Smooth muscle cell (in vitro differentiated cells): Measurements from ENCODE around the gene RYK. TPM values are rescaled to one million over a fixed set of nuclear protein-coding genes. Genes with fewer than 3 reads are reported as not detected.

Experiments
- DNase-seq: peaks from one replicate; lab custom pipeline; 2025; ENCODE audit not compliant: unreplicated experiment; lab: John Stamatoyannopoulos, UW
- H2AFZ ChIP-seq: fragments of 200-600 bp; sonication (generic); 2 replicates; pipeline ENCODE4 v1.6.0; 2016; ENCODE audit warnings: antibody characterized with exemption, low read depth, mild to moderate bottlenecking
- H3F3A ChIP-seq: fragments of 200-600 bp; sonication (generic); 2 replicates; pipeline ENCODE4 v1.6.0; 2017; ENCODE audit warnings: antibody characterized with exemption, low read depth
- H3K27ac ChIP-seq: fragments of 200-600 bp; sonication (generic); 2 replicates; pipeline ENCODE4 v1.5.1; 2016; ENCODE audit warnings: low read depth, mild to moderate bottlenecking
- H3K27me3 ChIP-seq: fragments of 200-600 bp; sonication (generic); 2 replicates; pipeline ENCODE4 v1.6.1; 2016; ENCODE audit warnings: low read depth, mild to moderate bottlenecking
- H3K36me3 ChIP-seq: fragments of 200-600 bp; sonication (generic); 2 replicates; pipeline ENCODE4 v1.5.1; 2016; ENCODE audit warnings: low read depth
- H3K4me1 ChIP-seq: fragments of 200-600 bp; sonication (generic); 2 replicates; pipeline ENCODE4 v1.5.1; 2016; ENCODE audit warnings: low read depth
- H3K4me2 ChIP-seq: fragments of 200-600 bp; sonication (generic); 2 replicates; pipeline ENCODE4 v1.6.0; 2016; ENCODE audit warnings: mild to moderate bottlenecking
- H3K4me3 ChIP-seq: fragments of 200-600 bp; sonication (generic); 2 replicates; pipeline ENCODE4 v1.5.1; 2016; ENCODE audit warnings: mild to moderate bottlenecking
- H3K79me2 ChIP-seq: fragments of 200-600 bp; sonication (generic); 2 replicates; pipeline ENCODE4 v1.6.0; 2016; ENCODE audit warnings: low read depth, mild to moderate bottlenecking
- H3K9ac ChIP-seq: fragments of 200-600 bp; sonication (generic); 2 replicates; pipeline ENCODE4 v1.6.0; 2016; ENCODE audit warnings: low read depth
- H3K9me3 ChIP-seq: fragments of 200-600 bp; sonication (generic); replicated peaks from 2 replicates; pipeline ENCODE4 v1.5.1; 2016; ENCODE audit warnings: low read depth
- H4K20me1 ChIP-seq: fragments of 200-600 bp; sonication (generic); 2 replicates; pipeline ENCODE4 v1.6.0; 2016; ENCODE audit warnings: low read depth
- CTCF ChIP-seq: fragments of 200-600 bp; sonication (generic); IDR thresholded peaks from 2 replicates; pipeline ENCODE4 v1.5.1; 2017; ENCODE audit warnings: borderline replicate concordance, mild to moderate bottlenecking, antibody characterized with exemption; ENCODE audit not compliant: insufficient read depth, poor library complexity, severe bottlenecking
- WGBS: methylation state at CpG from one replicate; pipeline ENCODE4 v1.1.7; 2016; ENCODE audit warnings: low lambda C conversion rate; 5-methylcytosine and 5-hydroxymethylcytosine counted together
- polyA plus RNA-seq: library from polyadenylated mRNA; unstranded; fragments of >200 nt; fragmentation: Nextera tagmentation; extraction: Ambion mirVana; gene quantifications from 2 replicates; pipeline ENCODE4 v1.2.1, GENCODE V29; 2016
- total RNA-seq: library from RNA; depleted of rRNA; stranded (reverse); fragments of >200 nt; gene quantifications from 2 replicates; pipeline ENCODE4 v1.2.3, GENCODE V29; 2014

The RYK gene
- total and polyA plus RNA-seq, 2 experiments from 2014 or later, result 35.8 to 65.0 TPM

- H2AFZ ChIP-seq, result peak overlapping the region; percentile 59
- WGBS, result 50% methylated on average over 22 of the region's 22 CpGs
- peak overlapping the region; percentile 45 for H3K27ac ChIP-seq
- no peaks in the 10 kb centered on the region for H3K36me3 ChIP-seq
- H4K20me1 ChIP-seq, result peaks cover 31% of the 10 kb centered on the region
- H3K4me2 ChIP-seq, result peak overlapping the region; percentile 94
- peaks cover 25% of the 10 kb centered on the region for H3K4me1 ChIP-seq
- TF ChIP-seq CTCF, result no peak
- H3K9me3 ChIP-seq, result no peaks in the 10 kb centered on the region
- H3K9ac ChIP-seq, result no peak overlapping the region
- DNase-seq, result no peak
- H3K27me3 ChIP-seq, result no peaks in the 10 kb centered on the region
- H3K4me3 ChIP-seq, result no peak overlapping the region
- peaks cover 20% of the 10 kb centered on the region for H3F3A ChIP-seq
- H3K79me2 ChIP-seq, result peaks cover 31% of the 10 kb centered on the region
Observed at GRCh38 chr3:134251731-134252391, 1.2 kb upstream of the RYK start.

DNA sequence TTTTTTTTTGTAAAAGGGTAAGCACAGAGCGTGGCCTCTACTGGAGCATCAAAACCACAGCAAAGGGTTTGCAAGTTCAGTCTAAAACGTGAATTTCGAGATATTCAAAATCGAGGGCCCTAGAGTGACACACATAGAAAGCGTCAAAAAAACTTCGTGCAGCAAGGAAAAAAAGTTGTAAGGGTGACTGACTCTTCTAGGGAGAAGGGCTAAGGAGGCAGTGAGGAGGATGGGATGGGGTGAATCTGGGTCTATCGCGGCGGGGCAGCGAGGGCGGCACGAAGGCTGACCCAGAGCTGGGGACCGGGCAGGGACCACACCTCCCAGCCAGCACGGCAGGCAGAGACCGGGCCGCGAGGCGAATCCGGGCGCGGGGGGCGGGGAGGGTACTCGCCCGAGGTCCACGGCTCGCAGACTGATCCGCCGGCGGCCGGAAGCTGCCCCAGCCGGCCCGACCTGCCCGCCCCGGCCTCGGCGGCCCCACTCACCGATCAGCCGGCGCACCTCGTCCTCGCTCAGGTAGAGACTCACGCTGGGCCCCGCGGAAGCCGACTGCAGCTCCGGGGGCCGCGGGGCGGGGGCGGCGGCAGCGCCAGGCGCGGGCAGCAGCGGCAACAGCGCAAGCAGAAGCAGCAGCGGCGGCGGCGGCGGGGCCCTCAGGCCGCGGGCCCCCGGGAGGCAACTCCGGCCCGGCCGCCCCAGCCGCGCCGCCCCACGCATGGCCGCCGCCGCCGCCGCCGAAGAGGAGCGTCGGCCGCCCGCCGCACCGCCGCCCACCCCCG is 533 bp downstream of the RYK start:
- no peaks in the 10 kb centered on the region for H3K9me3 ChIP-seq
- H3K79me2 ChIP-seq, result peaks cover 48% of the 10 kb centered on the region
- peak overlapping the region; percentile 71 for H3K27ac ChIP-seq
- H3F3A ChIP-seq, result peaks cover 20% of the 10 kb centered on the region
- H3K9ac ChIP-seq, result peak overlapping the region; percentile 66
- 1% methylated on average over 62 of the region's 85 CpGs for WGBS
- H2AFZ ChIP-seq, result peak overlapping the region; percentile 61
- no peak for TF ChIP-seq CTCF
- peaks cover 25% of the 10 kb centered on the region for H3K4me1 ChIP-seq
- H3K4me3 ChIP-seq, result peak overlapping the region; percentile 86
- peaks cover 49% of the 10 kb centered on the region for H4K20me1 ChIP-seq
- peak overlapping the region; percentile 89 for H3K4me2 ChIP-seq
- no peaks in the 10 kb centered on the region for H3K27me3 ChIP-seq
- peak; percentile 39 for DNase-seq
- H3K36me3 ChIP-seq, result no peaks in the 10 kb centered on the region

DNA sequence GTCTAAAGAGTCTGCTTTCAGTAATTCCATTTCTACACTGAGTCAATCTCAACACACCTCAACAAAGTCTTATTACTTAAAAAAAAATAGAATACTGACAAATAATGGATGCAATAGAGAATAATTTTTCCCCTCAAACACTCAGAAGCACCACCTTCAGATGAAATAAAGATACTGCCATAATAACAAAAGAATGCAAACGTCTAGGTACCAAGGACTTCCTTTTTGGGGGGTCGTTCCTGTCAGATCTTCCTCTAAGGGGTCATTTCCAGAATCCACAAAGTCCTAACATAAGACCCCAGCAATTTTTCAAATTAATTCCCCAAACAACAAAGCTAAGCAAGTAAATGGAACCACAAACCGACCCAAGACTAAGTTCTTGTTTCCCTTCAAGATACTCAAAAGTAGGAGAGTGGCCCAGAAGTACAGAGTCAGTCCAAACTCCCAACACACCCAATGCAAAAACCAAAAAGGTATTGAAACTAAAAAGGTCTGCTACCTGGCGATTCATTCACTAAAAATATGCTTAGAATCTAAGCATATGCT is 1.3 kb downstream of the RYK start:
- Histone ChIP-seq H3K36me3 (no peaks in the 10 kb centered on the region), H2AFZ (no peak overlapping the region), H4K20me1 (peaks cover 56% of the 10 kb centered on the region)

More for the DNA sequence above, 1.3 kb downstream of the RYK start:
- 4% methylated on average over 4 of the region's 4 CpGs for WGBS
- Histone ChIP-seq H3K9ac (peak overlapping the region; percentile 66), H3K27ac (peak overlapping the region; percentile 71), H3K9me3 (no peaks in the 10 kb centered on the region), H3K27me3 (no peaks in the 10 kb centered on the region), H3F3A (peaks cover 20% of the 10 kb centered on the region), H3K4me3 (peak overlapping the region; percentile 86), H3K4me1 (peaks cover 27% of the 10 kb centered on the region), H3K79me2 (peaks cover 56% of the 10 kb centered on the region), H3K4me2 (peak overlapping the region; percentile 89)
- TF ChIP-seq CTCF, result no peak
- DNase-seq, result no peak
